Measurements from ENCODE around the gene FBXO31. TPM values are rescaled to one million over a fixed set of nuclear protein-coding genes. Genes with fewer than 3 reads are reported as not detected.
"Not testable (repeated sequence)": the region's sequence is repeated elsewhere in the genome, so short reads cannot be mapped to it uniquely, and the experiment has no call there.

Gene FBXO31
- total RNA-seq, 6 experiments from 2014 or later, result 23.0 to 30.0 (median 25.1) TPM

GRCh38 chr16:87340198-87340597, 43.4 kb downstream of the FBXO31 start:
- Mint-ChIP-seq H3K27me3 (ENCODE audit: insufficient read depth) (no peaks in the 10 kb centered on the region; the same call in 1 of the 2 replicates), H3K27ac (no peak overlapping the region), H3K4me3 (no peak overlapping the region), H3K9me3 (no peaks in the 10 kb centered on the region), H3K4me1 (ENCODE audit: low read depth) (no peaks in the 10 kb centered on the region), H3K36me3 (ENCODE audit: low read depth) (peaks cover 10% of the 10 kb centered on the region)
- DNase-seq, result no peak
- TF ChIP-seq CTCF (IDR thresholded peaks at IDR 0.05), result no peak

- not testable (repeated sequence) for H3K4me3 Mint-ChIP-seq; H3K4me1 Mint-ChIP-seq (ENCODE audit: low read depth); H3K27me3 Mint-ChIP-seq (ENCODE audit: insufficient read depth); DNase-seq; H3K36me3 Mint-ChIP-seq (ENCODE audit: low read depth); H3K27ac Mint-ChIP-seq; H3K9me3 Mint-ChIP-seq
Measured at GRCh38 chr16:87339724-87340105, 43.9 kb downstream of the FBXO31 start.

- Mint-ChIP-seq H3K36me3 (ENCODE audit: low read depth) (peaks cover 10% of the 10 kb centered on the region), H3K4me3 (no peak overlapping the region), H3K27ac (no peak overlapping the region), H3K4me1 (ENCODE audit: low read depth) (no peaks in the 10 kb centered on the region), H3K27me3 (ENCODE audit: insufficient read depth) (no peaks in the 10 kb centered on the region; the same call in 1 of the 2 replicates), H3K9me3 (no peaks in the 10 kb centered on the region)
- no peak for TF ChIP-seq CTCF (IDR thresholded peaks at IDR 0.05)
- no peak for DNase-seq
Measured at GRCh38 chr16:87339086-87339723, 44.4 kb downstream of the FBXO31 start.

GRCh38 chr16:87338155-87338765, 45.3 kb downstream of the FBXO31 start:
- Mint-ChIP-seq H3K36me3 (ENCODE audit: low read depth) (peaks cover 10% of the 10 kb centered on the region), H3K27ac (no peak overlapping the region), H3K27me3 (ENCODE audit: insufficient read depth) (no peaks in the 10 kb centered on the region; the same call in 1 of the 2 replicates), H3K9me3 (no peaks in the 10 kb centered on the region), H3K4me3 (no peak overlapping the region), H3K4me1 (ENCODE audit: low read depth) (no peaks in the 10 kb centered on the region)
- TF ChIP-seq CTCF (IDR thresholded peaks at IDR 0.05), result no peak
- DNase-seq, result no peak

GRCh38 chr16:87337262-87337771, 46.3 kb downstream of the FBXO31 start:
- Mint-ChIP-seq H3K36me3 (ENCODE audit: low read depth) (peaks cover 10% of the 10 kb centered on the region), H3K4me3 (no peak overlapping the region), H3K27ac (no peak overlapping the region), H3K27me3 (ENCODE audit: insufficient read depth) (no peaks in the 10 kb centered on the region; the same call in 1 of the 2 replicates), H3K9me3 (no peaks in the 10 kb centered on the region), H3K4me1 (ENCODE audit: low read depth) (peaks cover 6% of the 10 kb centered on the region)
- no peak for DNase-seq
- no peak for TF ChIP-seq CTCF (IDR thresholded peaks at IDR 0.05)
